LNCaP clone FGC (cell line): ENCODE results near the gene NAPEPLD.
"Not testable (repeated sequence)": the region's sequence is repeated elsewhere in the genome, so short reads cannot be mapped to it uniquely, and the experiment has no call there.

ENCODE experiments used
- DNase-seq: peaks from one replicate; pipeline ENCODE4 v3.0.0-alpha.2; 2011; ENCODE audit warnings: low read depth
- H3K4me3 ChIP-seq: 2 replicates; pipeline ENCODE4 v1.5.1; 2011; ENCODE audit warnings: mild to moderate bottlenecking, low read depth, low read length, control low read depth
- TF ChIP-seq, protein P1 (sequence below): IDR thresholded peaks from 2 replicates; pipeline ENCODE4 v1.5.1; 2012; ENCODE audit warnings: mild to moderate bottlenecking; ENCODE audit not compliant: control insufficient read depth, insufficient read depth; ENCODE audit errors: extremely low read depth

The NAPEPLD gene

DNA sequence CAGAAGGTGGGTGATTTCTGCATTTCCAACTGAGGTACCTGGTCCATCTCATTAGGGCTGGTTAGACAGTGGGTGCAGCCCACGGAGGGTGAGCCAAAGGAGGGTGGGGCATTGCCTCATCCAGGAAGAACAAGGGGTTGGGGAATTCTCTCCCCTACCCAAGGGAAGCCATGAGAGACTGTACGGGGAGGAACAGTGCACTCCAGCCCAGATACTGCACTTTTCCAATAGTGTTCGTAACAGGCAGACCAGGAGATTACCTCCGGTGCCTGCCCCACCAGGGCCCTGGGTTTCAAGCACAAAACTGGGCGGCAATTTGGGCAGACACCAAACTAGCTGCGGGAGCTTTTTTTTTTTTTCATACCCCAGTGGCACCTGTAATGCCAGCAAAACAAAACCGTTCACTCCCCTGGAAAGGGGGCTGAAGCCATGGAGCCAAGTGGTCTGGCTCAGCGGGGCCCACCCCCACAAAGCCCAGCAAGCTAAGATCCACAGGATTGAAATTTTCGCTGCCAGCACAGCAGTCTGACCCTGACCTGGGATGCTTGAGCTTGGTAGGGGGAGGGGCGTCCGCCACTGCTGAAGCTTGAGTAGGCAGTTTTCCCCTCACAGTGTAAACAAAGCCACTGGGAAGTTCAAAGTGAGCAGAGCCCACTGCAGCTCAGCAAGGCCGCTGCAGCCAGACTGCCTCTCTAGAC is 42.7 kb downstream of the NAPEPLD start:
- no peak overlapping the region for H3K4me3 ChIP-seq
- TF ChIP-seq, protein P1, sequence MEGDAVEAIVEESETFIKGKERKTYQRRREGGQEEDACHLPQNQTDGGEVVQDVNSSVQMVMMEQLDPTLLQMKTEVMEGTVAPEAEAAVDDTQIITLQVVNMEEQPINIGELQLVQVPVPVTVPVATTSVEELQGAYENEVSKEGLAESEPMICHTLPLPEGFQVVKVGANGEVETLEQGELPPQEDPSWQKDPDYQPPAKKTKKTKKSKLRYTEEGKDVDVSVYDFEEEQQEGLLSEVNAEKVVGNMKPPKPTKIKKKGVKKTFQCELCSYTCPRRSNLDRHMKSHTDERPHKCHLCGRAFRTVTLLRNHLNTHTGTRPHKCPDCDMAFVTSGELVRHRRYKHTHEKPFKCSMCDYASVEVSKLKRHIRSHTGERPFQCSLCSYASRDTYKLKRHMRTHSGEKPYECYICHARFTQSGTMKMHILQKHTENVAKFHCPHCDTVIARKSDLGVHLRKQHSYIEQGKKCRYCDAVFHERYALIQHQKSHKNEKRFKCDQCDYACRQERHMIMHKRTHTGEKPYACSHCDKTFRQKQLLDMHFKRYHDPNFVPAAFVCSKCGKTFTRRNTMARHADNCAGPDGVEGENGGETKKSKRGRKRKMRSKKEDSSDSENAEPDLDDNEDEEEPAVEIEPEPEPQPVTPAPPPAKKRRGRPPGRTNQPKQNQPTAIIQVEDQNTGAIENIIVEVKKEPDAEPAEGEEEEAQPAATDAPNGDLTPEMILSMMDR = no peak
- DNase-seq = no peak

- H3K4me3 ChIP-seq = no peak overlapping the region
- TF ChIP-seq, protein P1 = no peak
- no peak for DNase-seq
Observed at GRCh38 chr7:103101543-103101942, 47.4 kb downstream of the NAPEPLD start.

GRCh38 chr7:103100348-103100747 is 48.6 kb downstream of the NAPEPLD start:
- TF ChIP-seq, protein P1 = no peak
- DNase-seq = no peak
- no peak overlapping the region for H3K4me3 ChIP-seq

- H3K4me3 ChIP-seq = no peak overlapping the region
- TF ChIP-seq, protein P1 = no peak
- DNase-seq = no peak
Observed at GRCh38 chr7:103097041-103097440, 51.9 kb downstream of the NAPEPLD start.

DNA sequence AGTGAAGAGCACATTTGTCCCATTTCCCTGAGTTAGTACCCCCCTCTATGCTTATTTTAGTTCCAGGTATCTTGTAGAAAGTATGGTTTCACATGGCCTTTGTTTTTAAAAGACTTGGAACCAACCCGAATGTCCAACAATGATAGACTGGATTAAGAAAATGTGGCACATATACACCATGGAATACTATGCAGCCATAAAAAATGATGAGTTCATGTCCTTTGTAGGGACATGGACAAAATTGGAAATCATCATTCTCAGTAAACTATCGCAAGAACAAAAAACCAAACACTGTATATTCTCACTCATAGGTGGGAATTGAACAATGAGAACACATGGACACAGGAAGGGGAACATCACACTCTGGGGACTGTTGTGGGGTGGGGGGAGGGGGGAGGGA is 53.3 kb downstream of the NAPEPLD start:
- H3K4me3 ChIP-seq, DNase-seq: not testable (repeated sequence)

DNA sequence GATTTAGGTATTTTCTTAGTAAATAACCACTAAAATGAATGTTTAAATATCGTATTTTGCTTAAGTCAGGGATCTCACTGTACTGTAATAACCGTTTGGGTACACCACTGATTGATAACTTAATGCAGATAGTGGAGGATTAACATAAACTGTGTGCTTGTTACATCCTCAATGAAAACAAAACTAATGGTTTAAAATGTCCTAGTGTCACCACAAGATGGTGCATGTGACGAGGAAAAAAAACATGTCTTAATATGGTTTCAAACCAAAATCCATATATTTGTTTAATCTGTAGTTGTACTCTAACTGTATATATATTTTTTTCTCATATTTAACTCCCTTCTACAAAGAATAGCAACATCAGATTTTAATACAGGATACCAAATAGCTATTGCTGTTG is 54.8 kb downstream of the NAPEPLD start:
- TF ChIP-seq, protein P1 = peak; percentile 56
- H3K4me3 ChIP-seq = no peak overlapping the region
- no peak for DNase-seq

DNA sequence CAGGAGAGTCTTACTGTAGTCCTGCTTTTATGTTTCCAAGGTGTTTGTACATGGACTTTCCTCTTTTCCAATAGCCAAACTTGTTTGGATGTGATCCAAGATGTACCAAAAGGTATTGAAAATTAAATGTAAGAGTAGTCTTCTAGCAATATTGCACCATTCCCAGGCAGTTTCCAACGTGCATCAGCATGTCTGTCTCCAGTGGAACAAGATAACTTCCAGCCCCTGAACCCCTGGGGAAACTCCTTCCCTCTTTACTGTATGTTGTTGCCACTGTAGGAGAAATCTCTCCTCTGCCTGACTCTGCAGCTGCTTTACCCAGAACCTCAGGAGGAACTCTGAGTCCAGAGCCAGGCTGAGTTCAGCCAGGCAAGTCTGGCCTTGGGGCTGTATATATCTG is 55.5 kb downstream of the NAPEPLD start:
- H3K4me3 ChIP-seq = no peak overlapping the region
- DNase-seq = no peak
- TF ChIP-seq, protein P1 = no peak

DNA sequence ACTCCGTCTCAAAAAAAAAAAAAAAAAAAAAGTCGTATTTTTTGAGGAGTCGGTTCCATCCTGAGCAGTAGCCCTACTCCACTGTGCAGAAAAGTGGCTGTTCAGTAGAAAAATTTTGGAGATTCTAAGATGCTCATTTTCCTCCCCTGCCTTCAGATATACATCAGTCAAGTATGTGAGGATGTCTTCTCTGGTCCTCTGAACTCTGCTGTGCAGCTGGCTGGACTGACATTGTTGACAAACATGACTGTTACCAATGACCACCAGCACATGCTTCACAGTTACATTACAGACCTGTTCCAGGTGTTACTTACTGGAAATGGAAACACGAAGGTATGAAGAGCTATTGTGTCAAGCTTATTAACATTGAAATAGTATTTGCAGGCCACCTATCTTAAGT is 56.6 kb downstream of the NAPEPLD start:
- not testable (repeated sequence) for H3K4me3 ChIP-seq, DNase-seq
